T-cell (primary cell): ENCODE measurements around the gene MCOLN3. TPM values are rescaled to one million over a fixed set of nuclear protein-coding genes. Genes with fewer than 3 reads are reported as not detected.

Source experiments
- ATAC-seq, 4 experiments: fragments of 200-7000 bp in 3 of 4; fragments of 150-1000 bp in 1 of 4; cut with Tn5 transposase; replicated peaks in 1 of 4; 1 replicate in 3 of 4; 2 replicates in 1 of 4; pipeline ENCODE4 v1.10.0; 2021; ENCODE audit warnings: moderate library complexity in 3 of 4, mild to moderate bottlenecking in 2 of 4, moderate number of reproducible peaks in 1 of 4
- CTCF ChIA-PET, 2 donors: fragments of 300-600 bp; sonication (Branson Sonifier 250); formaldehyde crosslinking; loops; one replicate each; lab custom pipeline; 2022; ENCODE audit warnings: antibody characterized with exemption in 2 of 2; lab: Charles Lee
- POLR2A ChIA-PET, 2 donors: fragments of 300-600 bp; sonication (Branson Sonifier 250); formaldehyde crosslinking; loops; one replicate each; lab custom pipeline; 2022; ENCODE audit warnings: antibody characterized with exemption in 2 of 2; lab: Charles Lee
- DNase-seq, 35 experiments: peaks; one replicate each; pipeline versions ENCODE4 v3.0.0 to v3.0.0-alpha.2; 2013 to 2023
- H3K27ac ChIP-seq: one replicate; pipeline ENCODE4 v1.5.1; 2013; ENCODE audit warnings: low read length
- H3K27me3 ChIP-seq, 2 experiments: replicated peaks in 1 of 2; 1 replicate in 1 of 2; 2 replicates in 1 of 2; pipeline versions ENCODE4 v1.6.1 to v1.7.0; 2013; ENCODE audit warnings: low read length in 1 of 2, mixed read lengths in 1 of 2; ENCODE audit not compliant: control insufficient read depth in 2 of 2, insufficient read depth in 2 of 2; ENCODE audit errors: extremely low read depth in 1 of 2
- H3K36me3 ChIP-seq, 2 donors: 1 replicate in 1 of 2; 2 replicates in 1 of 2; pipeline versions ENCODE4 v1.6.1 to v1.7.0; 2013; ENCODE audit warnings: low read length in 1 of 2; ENCODE audit not compliant: control insufficient read depth in 2 of 2, insufficient read depth in 1 of 2; ENCODE audit errors: extremely low read depth in 1 of 2
- H3K4me1 ChIP-seq, 2 experiments: 1 replicate in 1 of 2; 2 replicates in 1 of 2; pipeline versions ENCODE4 v1.6.1 to v1.7.0; 2013; ENCODE audit warnings: low read length in 2 of 2, mixed read lengths in 1 of 2; ENCODE audit not compliant: insufficient read depth in 2 of 2, control insufficient read depth in 1 of 2; ENCODE audit errors: extremely low read depth in 1 of 2
- H3K4me3 ChIP-seq, 2 donors: 1 replicate in 1 of 2; 2 replicates in 1 of 2; pipeline versions ENCODE4 v1.5.1 to v1.7.0; 2013; ENCODE audit warnings: mild to moderate bottlenecking in 2 of 2, low read length in 1 of 2, moderate library complexity in 1 of 2; ENCODE audit not compliant: control insufficient read depth in 1 of 2; ENCODE audit errors: extremely low read depth in 1 of 2
- H3K9me3 ChIP-seq: 2 replicates; pipeline ENCODE4 v1.7.0; 2013
- H3K27ac Mint-ChIP-seq, 2 donors: one replicate each; pipeline ENCODE4 v1.8.0; 2020 to 2021; ENCODE audit warnings: mild to moderate bottlenecking in 2 of 2, mixed read lengths in 2 of 2
- H3K27me3 Mint-ChIP-seq, 2 donors: one replicate each; pipeline ENCODE4 v1.8.0; 2021 to 2022; ENCODE audit warnings: mixed read lengths in 2 of 2
- H3K36me3 Mint-ChIP-seq: one replicate; pipeline ENCODE4 v1.8.0; 2021; ENCODE audit warnings: mixed read lengths
- H3K4me1 Mint-ChIP-seq, 3 donors: one replicate each; pipeline ENCODE4 v1.8.0; 2020 to 2022; ENCODE audit warnings: mixed read lengths in 3 of 3, mild to moderate bottlenecking in 1 of 3
- H3K4me3 Mint-ChIP-seq, 3 donors: one replicate each; pipeline ENCODE4 v1.8.0; 2020 to 2022; ENCODE audit warnings: mild to moderate bottlenecking in 3 of 3, mixed read lengths in 3 of 3, moderate library complexity in 3 of 3
- H3K9me3 Mint-ChIP-seq, 3 donors: one replicate each; pipeline ENCODE4 v1.8.0; 2020 to 2022; ENCODE audit warnings: mixed read lengths in 3 of 3
- WGBS: methylation state at CpG from one replicate; pipeline ENCODE4 v1.1.5; 2013; ENCODE audit warnings: missing lambda C conversion rate; ENCODE audit not compliant: insufficient coverage; 5-methylcytosine and 5-hydroxymethylcytosine counted together
- total RNA-seq, 35 experiments: library from RNA in 6 of 35; stranded (reverse) in 6 of 35; fragments of 120-200 nt in 1 of 35; gene quantifications; one replicate each; pipeline versions ENCODE4 v1.2.1 to v1.2.4 and lab custom pipeline; 2013 to 2026

Gene MCOLN3
- total RNA-seq, 5 donors from 2014 or later (not counting 1 experiment from before 2014, with no cell fraction given) = 2.1 to 7.2 (median 2.8) TPM

GRCh38 chr1:84968101-84968500 is 80.2 kb downstream of the MCOLN3 start:
- H3K36me3 Mint-ChIP-seq = peaks cover 13% of the 10 kb centered on the region
- ChIA-PET CTCF (no interaction called here), POLR2A (no interaction called here)
- DNase-seq = no peak
- no peaks in the 10 kb centered on the region for H3K27me3 Mint-ChIP-seq
- Histone ChIP-seq H3K4me1 (peaks cover 0 to 10% of the 10 kb centered on the region in 2 experiments), H3K4me3 (no peak overlapping the region), H3K27ac (no peak overlapping the region), H3K27me3 (no peaks in the 10 kb centered on the region), H3K9me3 (no peaks in the 10 kb centered on the region), H3K36me3 (peaks cover 0 to 2% of the 10 kb centered on the region in 2 donors)
- WGBS = no CpG with 5 or more reads among the region's 1 CpG
- H3K4me3 Mint-ChIP-seq = no peak overlapping the region
- no peak overlapping the region for H3K27ac Mint-ChIP-seq
- ATAC-seq = no peak
- no peaks in the 10 kb centered on the region for H3K9me3 Mint-ChIP-seq
- H3K4me1 Mint-ChIP-seq = peaks cover 8 to 20% (median 9%) of the 10 kb centered on the region in 3 donors

Other genes starting within 250 kb of the MCOLN3 start
- gene LPAR3, start 155.3 kb downstream of the MCOLN3 start, total RNA-seq = 1 to 10 TPM in 3 of 5 donors, under 1 TPM in 2; 0.75 to 7.0 (median 2.9) TPM
- 10 to 100 TPM in 4 of 5 donors, 1 to 10 TPM in 1; 7.6 to 19.3 (median 15.8) TPM for gene MCOLN2, start 51.4 kb downstream of the MCOLN3 start, total RNA-seq
- 1 to 10 TPM; 4.5 to 9.2 (median 5.8) TPM for gene SYDE2, start 152.5 kb upstream of the MCOLN3 start, total RNA-seq
- gene C1orf52, start 211.2 kb upstream of the MCOLN3 start, total RNA-seq = 10 to 100 TPM; 29.8 to 48.6 (median 39.3) TPM
- 10 to 100 TPM; 25.8 to 40.0 (median 28.0) TPM for gene BCL10, start 228.1 kb upstream of the MCOLN3 start, total RNA-seq